HEK293 (cell line): Measurements from ENCODE around the gene HEATR3.

Source experiments
- CTCF ChIP-seq: fragments of 450-650 bp; formaldehyde crosslinking; IDR thresholded peaks from 2 replicates; pipeline ENCODE4 v1.5.1; 2016; ENCODE audit warnings: missing biosample characterization, missing genetic modification characterization
- ELK4 ChIP-seq: IDR thresholded peaks from 2 replicates; pipeline ENCODE4 v1.6.1; 2011; ENCODE audit warnings: mild to moderate bottlenecking, low read depth, low read length, borderline replicate concordance
- PRDM1 ChIP-seq: fragments of 450-650 bp; formaldehyde crosslinking; IDR thresholded peaks from 2 replicates; pipeline ENCODE4; 2016; ENCODE audit warnings: missing biosample characterization, missing genetic modification characterization
- ZNF280D ChIP-seq: fragments of 450-650 bp; formaldehyde crosslinking; IDR thresholded peaks from 2 replicates; pipeline ENCODE4 v1.5.1; 2016; ENCODE audit warnings: missing biosample characterization, missing genetic modification characterization
- ZNF350 ChIP-seq: fragments of 450-650 bp; formaldehyde crosslinking; IDR thresholded peaks from 2 replicates; pipeline ENCODE4 v1.5.0; 2017; ENCODE audit warnings: missing biosample characterization, mild to moderate bottlenecking, missing genetic modification characterization
- ZNF548 ChIP-seq: fragments of 450-650 bp; formaldehyde crosslinking; IDR thresholded peaks from 2 replicates; pipeline ENCODE4 v1.5.1; 2016; ENCODE audit warnings: missing biosample characterization, missing genetic modification characterization
- ZNF610 ChIP-seq: fragments of 450-650 bp; formaldehyde crosslinking; IDR thresholded peaks from 2 replicates; pipeline ENCODE4 v1.5.1; 2016; ENCODE audit warnings: missing biosample characterization, missing genetic modification characterization, borderline replicate concordance
- ZNF670 ChIP-seq: fragments of 450-650 bp; formaldehyde crosslinking; IDR thresholded peaks from 2 replicates; pipeline ENCODE4 v1.5.1; 2016; ENCODE audit warnings: missing biosample characterization, missing genetic modification characterization, low read depth
- ZNF76 ChIP-seq: fragments of 450-650 bp; formaldehyde crosslinking; IDR thresholded peaks from 2 replicates; pipeline ENCODE4; 2016; ENCODE audit warnings: low read depth, missing biosample characterization, missing genetic modification characterization, borderline replicate concordance
- TF ChIP-seq, protein P1 (sequence below): fragments of 450-650 bp; formaldehyde crosslinking; conservative IDR thresholded peaks from 2 replicates; pipeline ENCODE4 v1.5.1; 2016; ENCODE audit warnings: low read depth, missing biosample characterization, missing genetic modification characterization

DNA sequence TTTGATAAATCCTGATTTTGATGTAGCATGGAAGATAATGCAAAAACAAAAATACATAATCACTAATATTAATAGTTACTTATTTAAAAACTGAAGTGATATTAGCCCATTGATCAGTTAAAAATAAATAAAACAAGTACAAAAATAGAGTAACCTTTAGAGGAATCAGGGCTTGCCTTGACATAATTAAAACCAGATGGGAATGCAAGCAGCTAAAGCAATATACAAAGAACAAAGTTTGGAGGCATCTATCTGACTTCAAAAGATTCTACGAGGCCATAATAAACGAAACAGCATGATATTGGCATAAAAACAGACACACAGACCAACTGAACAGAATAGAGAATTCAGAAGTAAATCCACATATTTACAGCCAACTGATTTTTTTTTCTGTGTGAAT lies 15.0 kb upstream of the HEATR3 start:
- TF ChIP-seq ZNF670 (tag by site-specific recombination) = no peak
- no peak for TF ChIP-seq ZNF350 (tag by site-specific recombination)
- no peak for TF ChIP-seq CTCF (tag by site-specific recombination)
- no peak for TF ChIP-seq PRDM1 (tag by site-specific recombination)
- no peak for TF ChIP-seq ZNF76
- TF ChIP-seq, protein P1, sequence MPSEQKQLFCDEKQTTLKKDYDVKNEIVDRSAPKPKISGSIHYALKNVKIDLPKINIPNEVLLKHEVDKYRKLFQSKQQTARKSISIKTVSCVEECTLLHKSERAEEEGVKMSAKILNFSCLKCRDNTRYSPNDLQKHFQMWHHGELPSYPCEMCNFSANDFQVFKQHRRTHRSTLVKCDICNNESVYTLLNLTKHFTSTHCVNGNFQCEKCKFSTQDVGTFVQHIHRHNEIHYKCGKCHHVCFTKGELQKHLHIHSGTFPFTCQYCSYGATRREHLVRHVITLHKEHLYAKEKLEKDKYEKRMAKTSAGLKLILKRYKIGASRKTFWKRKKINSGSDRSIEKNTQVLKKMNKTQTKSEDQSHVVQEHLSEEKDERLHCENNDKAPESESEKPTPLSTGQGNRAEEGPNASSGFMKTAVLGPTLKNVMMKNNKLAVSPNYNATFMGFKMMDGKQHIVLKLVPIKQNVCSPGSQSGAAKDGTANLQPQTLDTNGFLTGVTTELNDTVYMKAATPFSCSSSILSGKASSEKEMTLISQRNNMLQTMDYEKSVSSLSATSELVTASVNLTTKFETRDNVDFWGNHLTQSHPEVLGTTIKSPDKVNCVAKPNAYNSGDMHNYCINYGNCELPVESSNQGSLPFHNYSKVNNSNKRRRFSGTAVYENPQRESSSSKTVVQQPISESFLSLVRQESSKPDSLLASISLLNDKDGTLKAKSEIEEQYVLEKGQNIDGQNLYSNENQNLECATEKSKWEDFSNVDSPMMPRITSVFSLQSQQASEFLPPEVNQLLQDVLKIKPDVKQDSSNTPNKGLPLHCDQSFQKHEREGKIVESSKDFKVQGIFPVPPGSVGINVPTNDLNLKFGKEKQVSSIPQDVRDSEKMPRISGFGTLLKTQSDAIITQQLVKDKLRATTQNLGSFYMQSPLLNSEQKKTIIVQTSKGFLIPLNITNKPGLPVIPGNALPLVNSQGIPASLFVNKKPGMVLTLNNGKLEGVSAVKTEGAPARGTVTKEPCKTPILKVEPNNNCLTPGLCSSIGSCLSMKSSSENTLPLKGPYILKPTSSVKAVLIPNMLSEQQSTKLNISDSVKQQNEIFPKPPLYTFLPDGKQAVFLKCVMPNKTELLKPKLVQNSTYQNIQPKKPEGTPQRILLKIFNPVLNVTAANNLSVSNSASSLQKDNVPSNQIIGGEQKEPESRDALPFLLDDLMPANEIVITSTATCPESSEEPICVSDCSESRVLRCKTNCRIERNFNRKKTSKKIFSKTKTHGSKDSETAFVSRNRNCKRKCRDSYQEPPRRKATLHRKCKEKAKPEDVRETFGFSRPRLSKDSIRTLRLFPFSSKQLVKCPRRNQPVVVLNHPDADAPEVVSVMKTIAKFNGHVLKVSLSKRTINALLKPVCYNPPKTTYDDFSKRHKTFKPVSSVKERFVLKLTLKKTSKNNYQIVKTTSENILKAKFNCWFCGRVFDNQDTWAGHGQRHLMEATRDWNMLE (tag by site-specific recombination) = no peak
- TF ChIP-seq ZNF280D (tag by site-specific recombination) = no peak
- no peak for TF ChIP-seq ZNF548 (tag by site-specific recombination)
- TF ChIP-seq ELK4 = no peak
- no peak for TF ChIP-seq ZNF610 (tag by site-specific recombination)
